SK-N-SH treated with all-trans-retinoic acid at 6 μM for 48 hours (cell line): ENCODE data around the gene AOPEP.

Experiments used
- ATAC-seq: fragments of 200-7000 bp; cut with Tn5 transposase; 3 replicates; pipeline ENCODE4 v1.9.1; 2020; ENCODE audit warnings: mild to moderate bottlenecking, moderate library complexity
- ARNTL ChIP-seq: fragments of 450-650 bp; formaldehyde crosslinking; IDR thresholded peaks from 2 replicates; pipeline ENCODE4 v1.5.0; 2020; ENCODE audit warnings: low read depth, mild to moderate bottlenecking, moderate library complexity, borderline replicate concordance
- BACH2 ChIP-seq: fragments of 250-450 bp; sonication (Bioruptor Pico); IDR thresholded peaks from 2 replicates; pipeline ENCODE4 v1.9.0; 2021; ENCODE audit warnings: mild to moderate bottlenecking, borderline replicate concordance
- CREB5 ChIP-seq: fragments of 250-450 bp; sonication (Bioruptor Pico); IDR thresholded peaks from 2 replicates; pipeline ENCODE4 v1.5.1; 2020; ENCODE audit warnings: low read depth, mild to moderate bottlenecking, moderate library complexity
- CSDC2 ChIP-seq: fragments of 250-450 bp; sonication (Bioruptor Pico); IDR thresholded peaks from 2 replicates; pipeline ENCODE4 v1.5.0; 2020; ENCODE audit warnings: mild to moderate bottlenecking, moderate library complexity
- CSRNP3 ChIP-seq: fragments of 250-450 bp; sonication (Bioruptor Pico); IDR thresholded peaks from 2 replicates; pipeline ENCODE4 v1.5.1; 2021; ENCODE audit warnings: mild to moderate bottlenecking, moderate library complexity
- ESRRG ChIP-seq: fragments of 250-450 bp; sonication (Bioruptor Pico); IDR thresholded peaks from 2 replicates; pipeline ENCODE4 v1.6.1; 2021; ENCODE audit warnings: mild to moderate bottlenecking
- GLIS3 ChIP-seq: fragments of 250-450 bp; sonication (Bioruptor Pico); IDR thresholded peaks from 2 replicates; pipeline ENCODE4 v1.5.0; 2020; ENCODE audit warnings: mild to moderate bottlenecking, moderate library complexity
- ISL1 ChIP-seq: fragments of 250-450 bp; sonication (Bioruptor Pico); IDR thresholded peaks from 2 replicates; pipeline ENCODE4 v2.1.2; 2022; ENCODE audit warnings: mild to moderate bottlenecking, moderate library complexity
- PATZ1 ChIP-seq: fragments of 250-450 bp; sonication (Bioruptor Pico); IDR thresholded peaks from 2 replicates; pipeline ENCODE4 v1.8.0; 2020; ENCODE audit warnings: mild to moderate bottlenecking, moderate library complexity, borderline replicate concordance
- POU6F1 ChIP-seq: fragments of 250-450 bp; sonication (Bioruptor Pico); IDR thresholded peaks from 2 replicates; pipeline ENCODE4 v1.8.0; 2021; ENCODE audit warnings: low read depth, mild to moderate bottlenecking, moderate library complexity, borderline replicate concordance
- PPARA ChIP-seq: fragments of 250-450 bp; sonication (Bioruptor Pico); IDR thresholded peaks from 2 replicates; pipeline ENCODE4 v1.5.0; 2020; ENCODE audit warnings: mild to moderate bottlenecking, borderline replicate concordance
- SNAI2 ChIP-seq: fragments of 250-450 bp; sonication (Bioruptor Pico); IDR thresholded peaks from 2 replicates; pipeline ENCODE4 v1.5.0; 2020; ENCODE audit warnings: mild to moderate bottlenecking, moderate library complexity
- TOX ChIP-seq: fragments of 250-450 bp; sonication (Bioruptor Pico); IDR thresholded peaks from 2 replicates; pipeline ENCODE4 v1.8.0; 2021; ENCODE audit warnings: mild to moderate bottlenecking, moderate library complexity, borderline replicate concordance
- TSHZ2 ChIP-seq: fragments of 250-450 bp; sonication (Bioruptor Pico); IDR thresholded peaks from 2 replicates; pipeline ENCODE4 v1.5.0; 2020; ENCODE audit warnings: mild to moderate bottlenecking, moderate library complexity
- ZC3H10 ChIP-seq: fragments of 250-450 bp; sonication (Bioruptor Pico); IDR thresholded peaks from 2 replicates; pipeline ENCODE4 v1.5.1; 2021; ENCODE audit warnings: mild to moderate bottlenecking, moderate library complexity
- ZNF565 ChIP-seq: fragments of 450-650 bp; formaldehyde crosslinking; conservative IDR thresholded peaks from 2 replicates; pipeline ENCODE4 v1.5.0; 2020; ENCODE audit warnings: low read depth, mild to moderate bottlenecking, moderate library complexity
- ZNF8 ChIP-seq: fragments of 450-650 bp; formaldehyde crosslinking; IDR thresholded peaks from 2 replicates; pipeline ENCODE4 v1.5.0; 2020; ENCODE audit warnings: mild to moderate bottlenecking, moderate library complexity

The AOPEP gene

GRCh38 chr9:94728719-94729118 lies 2.2 kb downstream of the AOPEP start:
- no peak for ATAC-seq
- TF ChIP-seq CSRNP3 (CRISPR knock-in tag) (no peak), BACH2 (no peak), ZNF565 (CRISPR knock-in tag) (no peak), CSDC2 (CRISPR knock-in tag) (no peak), TSHZ2 (CRISPR knock-in tag) (no peak), PPARA (no peak), ZC3H10 (CRISPR knock-in tag) (no peak), SNAI2 (no peak), ZNF8 (CRISPR knock-in tag) (no peak), TOX (no peak)

- ATAC-seq = no peak
- TF ChIP-seq ISL1 (CRISPR knock-in tag) (no peak), CREB5 (no peak), TOX (no peak)
Observed at GRCh38 chr9:94729199-94729598, 2.7 kb downstream of the AOPEP start.

GRCh38 chr9:94734054-94734754 lies 7.7 kb downstream of the AOPEP start:
- no peak for ATAC-seq
- TF ChIP-seq GLIS3 (CRISPR knock-in tag) (no peak), SNAI2 (no peak), PATZ1 (no peak), CSRNP3 (CRISPR knock-in tag) (no peak), ZNF565 (CRISPR knock-in tag) (no peak), CREB5 (no peak), ARNTL (no peak), POU6F1 (CRISPR knock-in tag) (no peak), ISL1 (CRISPR knock-in tag) (no peak), TOX (no peak), CSDC2 (CRISPR knock-in tag) (no peak), TSHZ2 (CRISPR knock-in tag) (no peak), ESRRG (CRISPR knock-in tag) (no peak)
